ENCODE results near the gene PLCB1. TPM values are rescaled to one million over a fixed set of nuclear protein-coding genes. Genes with fewer than 3 reads are reported as not detected.

PLCB1 gene
- total RNA-seq, 1 experiment from 2014 or later = 6.0 TPM

- no peak overlapping the region for H3K4me3 Mint-ChIP-seq (ENCODE audit: low read depth, unreplicated experiment)
- no peaks in the 10 kb centered on the region for H3K4me1 Mint-ChIP-seq (ENCODE audit: low read depth, unreplicated experiment)
- intact Hi-C loops (cut with micrococcal nuclease; ENCODE audit: unreplicated experiment) = no loop called here
- CTCF ChIA-PET = no interaction called here
- no peaks in the 10 kb centered on the region for H3K9me3 Mint-ChIP-seq (ENCODE audit: low read depth, unreplicated experiment)
- no peak for DNase-seq
- no peak overlapping the region for H3K27ac Mint-ChIP-seq (ENCODE audit: unreplicated experiment)
- no peak for TF ChIP-seq CTCF (IDR thresholded peaks at IDR 0.05; ENCODE audit: unreplicated experiment)
- no peaks in the 10 kb centered on the region for H3K27me3 Mint-ChIP-seq (ENCODE audit: unreplicated experiment)
- no peaks in the 10 kb centered on the region for H3K36me3 Mint-ChIP-seq (ENCODE audit: insufficient read depth, unreplicated experiment)
- BruUV-seq (replicated peaks) = no TSS peak
These were observed 224.7 kb downstream of the PLCB1 start for GRCh38 chr20:8356806-8357205.

- Mint-ChIP-seq H3K27me3 (ENCODE audit: unreplicated experiment) (no peaks in the 10 kb centered on the region), H3K27ac (ENCODE audit: unreplicated experiment) (no peak overlapping the region), H3K4me3 (ENCODE audit: low read depth, unreplicated experiment) (no peak overlapping the region), H3K36me3 (ENCODE audit: insufficient read depth, unreplicated experiment) (no peaks in the 10 kb centered on the region), H3K9me3 (ENCODE audit: low read depth, unreplicated experiment) (no peaks in the 10 kb centered on the region), H3K4me1 (ENCODE audit: low read depth, unreplicated experiment) (no peaks in the 10 kb centered on the region)
- no peak for TF ChIP-seq CTCF (IDR thresholded peaks at IDR 0.05; ENCODE audit: unreplicated experiment)
- CTCF ChIA-PET = no interaction called here
- BruUV-seq (replicated peaks) = no TSS peak
- intact Hi-C loops (cut with micrococcal nuclease; ENCODE audit: unreplicated experiment) = no loop called here
- no peak for DNase-seq
These were observed 225.6 kb downstream of the PLCB1 start for GRCh38 chr20:8357703-8358102.

- H3K27me3 Mint-ChIP-seq (ENCODE audit: unreplicated experiment) = no peaks in the 10 kb centered on the region
- intact Hi-C loops (cut with micrococcal nuclease; ENCODE audit: unreplicated experiment) = no loop called here
- H3K4me3 Mint-ChIP-seq (ENCODE audit: low read depth, unreplicated experiment) = no peak overlapping the region
- no peaks in the 10 kb centered on the region for H3K4me1 Mint-ChIP-seq (ENCODE audit: low read depth, unreplicated experiment)
- CTCF ChIA-PET = no interaction called here
- H3K27ac Mint-ChIP-seq (ENCODE audit: unreplicated experiment) = no peak overlapping the region
- no peak for TF ChIP-seq CTCF (IDR thresholded peaks at IDR 0.05; ENCODE audit: unreplicated experiment)
- no peaks in the 10 kb centered on the region for H3K9me3 Mint-ChIP-seq (ENCODE audit: low read depth, unreplicated experiment)
- no peak for DNase-seq
- BruUV-seq (replicated peaks) = no TSS peak
- H3K36me3 Mint-ChIP-seq (ENCODE audit: insufficient read depth, unreplicated experiment) = no peaks in the 10 kb centered on the region
These were observed 228.0 kb downstream of the PLCB1 start for GRCh38 chr20:8360035-8360434.

- intact Hi-C loops (cut with micrococcal nuclease; ENCODE audit: unreplicated experiment) = no loop called here
- BruUV-seq (replicated peaks) = no TSS peak
- no peaks in the 10 kb centered on the region for H3K9me3 Mint-ChIP-seq (ENCODE audit: low read depth, unreplicated experiment)
- H3K27me3 Mint-ChIP-seq (ENCODE audit: unreplicated experiment) = no peaks in the 10 kb centered on the region
- H3K4me3 Mint-ChIP-seq (ENCODE audit: low read depth, unreplicated experiment) = no peak overlapping the region
- CTCF ChIA-PET = interaction anchor here (0.6 kb wide), 1 partner anchor 915 kb away, joined by 4 read pairs; no protein-coding TSS in a partner anchor
- no peak overlapping the region for H3K27ac Mint-ChIP-seq (ENCODE audit: unreplicated experiment)
- H3K4me1 Mint-ChIP-seq (ENCODE audit: low read depth, unreplicated experiment) = no peaks in the 10 kb centered on the region
- DNase-seq = no peak
- H3K36me3 Mint-ChIP-seq (ENCODE audit: insufficient read depth, unreplicated experiment) = no peaks in the 10 kb centered on the region
- TF ChIP-seq CTCF (IDR thresholded peaks at IDR 0.05; ENCODE audit: unreplicated experiment) = no peak
These were observed 229.1 kb downstream of the PLCB1 start for GRCh38 chr20:8361006-8361652.

Measured in Calu3 (cell line).